Measurements from ENCODE around the gene GAS2L3. TPM values are rescaled to one million over a fixed set of nuclear protein-coding genes. Genes with fewer than 3 reads are reported as not detected.

GAS2L3 gene
- total RNA-seq, 1 donor from 2014 or later = 2.5 TPM

DNA sequence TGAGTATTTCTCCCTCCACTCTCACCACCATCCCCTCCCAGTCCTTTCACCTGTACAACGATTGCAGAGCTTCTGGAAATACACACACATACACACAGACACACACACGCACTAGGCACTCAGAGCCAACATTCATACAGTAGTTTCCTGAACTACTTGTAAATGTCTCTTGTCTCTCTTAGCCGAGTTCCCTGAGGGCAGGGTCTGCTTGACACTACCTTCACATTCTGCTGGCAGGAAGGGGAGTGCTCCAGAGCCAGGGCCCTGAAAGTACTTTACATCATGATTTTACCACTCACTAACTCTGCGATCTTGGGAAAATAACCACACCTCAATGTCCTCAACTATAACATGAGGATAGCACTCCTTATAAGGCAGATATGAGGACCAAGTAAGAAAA is 82.7 kb downstream of the GAS2L3 start:
- TF ChIP-seq POLR2AphosphoS5 (IDR thresholded peaks at IDR 0.05; ENCODE audit: insufficient read depth in 1 of 2, low read depth in 1 of 2) (no peak), POLR2A (IDR thresholded peaks at IDR 0.05) (no peak)
- TF ChIP-seq, protein P1, sequence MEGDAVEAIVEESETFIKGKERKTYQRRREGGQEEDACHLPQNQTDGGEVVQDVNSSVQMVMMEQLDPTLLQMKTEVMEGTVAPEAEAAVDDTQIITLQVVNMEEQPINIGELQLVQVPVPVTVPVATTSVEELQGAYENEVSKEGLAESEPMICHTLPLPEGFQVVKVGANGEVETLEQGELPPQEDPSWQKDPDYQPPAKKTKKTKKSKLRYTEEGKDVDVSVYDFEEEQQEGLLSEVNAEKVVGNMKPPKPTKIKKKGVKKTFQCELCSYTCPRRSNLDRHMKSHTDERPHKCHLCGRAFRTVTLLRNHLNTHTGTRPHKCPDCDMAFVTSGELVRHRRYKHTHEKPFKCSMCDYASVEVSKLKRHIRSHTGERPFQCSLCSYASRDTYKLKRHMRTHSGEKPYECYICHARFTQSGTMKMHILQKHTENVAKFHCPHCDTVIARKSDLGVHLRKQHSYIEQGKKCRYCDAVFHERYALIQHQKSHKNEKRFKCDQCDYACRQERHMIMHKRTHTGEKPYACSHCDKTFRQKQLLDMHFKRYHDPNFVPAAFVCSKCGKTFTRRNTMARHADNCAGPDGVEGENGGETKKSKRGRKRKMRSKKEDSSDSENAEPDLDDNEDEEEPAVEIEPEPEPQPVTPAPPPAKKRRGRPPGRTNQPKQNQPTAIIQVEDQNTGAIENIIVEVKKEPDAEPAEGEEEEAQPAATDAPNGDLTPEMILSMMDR (IDR thresholded peaks at IDR 0.05) = no peak
- no peak for DNase-seq (ENCODE audit: extremely low spot score in 2 of 2)
- H3K27me3 ChIP-seq = no peaks in the 10 kb centered on the region
- no peaks in the 10 kb centered on the region for H3K36me3 ChIP-seq
- H3K9me3 ChIP-seq = no peaks in the 10 kb centered on the region
- intact Hi-C loops (cut with DNase I) = no loop called here
- no peaks in the 10 kb centered on the region for H3K4me1 ChIP-seq
- no peak overlapping the region for H3K4me3 ChIP-seq
- H3K27ac ChIP-seq = no peak overlapping the region

DNA sequence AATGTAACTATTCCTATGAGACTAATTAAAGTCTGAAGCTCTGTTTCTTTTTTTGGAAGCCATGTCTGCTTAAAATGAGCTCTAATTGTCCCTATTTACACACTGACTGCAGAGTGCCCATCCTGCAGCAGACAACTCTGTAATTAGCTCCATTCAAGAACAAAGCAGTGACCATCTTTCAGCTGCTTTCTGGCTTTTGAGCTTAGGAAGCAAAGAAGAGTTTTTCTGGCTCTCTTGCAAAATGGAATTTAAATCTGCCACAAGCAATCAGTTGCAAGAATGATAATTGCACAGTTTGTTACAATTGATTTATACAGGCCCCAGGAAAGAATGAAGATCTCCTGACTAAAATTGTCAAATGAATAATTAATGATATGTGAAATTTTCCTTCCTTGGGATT is 83.4 kb downstream of the GAS2L3 start:
- Histone ChIP-seq H3K36me3 (no peaks in the 10 kb centered on the region), H3K4me1 (no peaks in the 10 kb centered on the region), H3K4me3 (no peak overlapping the region), H3K27ac (no peak overlapping the region), H3K9me3 (no peaks in the 10 kb centered on the region), H3K27me3 (no peaks in the 10 kb centered on the region)
- TF ChIP-seq POLR2A (IDR thresholded peaks at IDR 0.05) = no peak
- TF ChIP-seq, protein P1 (IDR thresholded peaks at IDR 0.05) = no peak
- TF ChIP-seq POLR2AphosphoS5 (IDR thresholded peaks at IDR 0.05; ENCODE audit: insufficient read depth in 1 of 2, low read depth in 1 of 2) = no peak
- intact Hi-C loops (cut with DNase I) = no loop called here
- DNase-seq (ENCODE audit: extremely low spot score in 2 of 2) = no peak

DNA sequence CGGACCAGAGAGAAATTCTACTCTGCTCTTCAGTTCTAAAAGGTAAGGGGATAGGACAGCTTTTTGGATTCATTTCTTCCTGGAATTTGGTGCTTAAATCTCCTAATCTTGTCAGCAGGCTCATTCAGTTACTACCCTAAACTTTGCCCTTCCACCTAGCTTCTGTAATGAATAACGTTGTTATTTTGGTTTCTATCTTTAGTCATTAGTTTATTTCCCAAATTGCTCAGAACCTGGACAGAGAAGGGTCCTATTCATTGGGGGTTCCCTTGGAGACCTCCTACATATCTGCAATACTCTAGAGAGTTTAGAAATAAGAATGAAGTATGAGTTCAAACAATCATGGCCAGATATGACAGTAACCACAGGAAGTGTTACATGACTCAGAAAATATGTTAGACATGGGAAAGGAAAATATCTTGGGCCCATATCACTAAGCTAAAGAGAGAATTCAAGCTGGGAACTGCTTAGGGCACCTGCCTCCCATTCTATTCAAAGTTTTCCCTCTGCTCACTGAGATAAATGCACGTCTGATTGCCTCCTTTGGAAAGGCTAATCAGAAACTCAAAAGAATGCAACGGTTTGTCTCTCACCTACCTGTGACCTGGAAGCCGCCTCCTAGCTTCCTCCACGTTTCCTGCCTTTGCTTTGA is 87.9 kb downstream of the GAS2L3 start:
- DNase-seq (ENCODE audit: extremely low spot score in 2 of 2) = no peak
- no peaks in the 10 kb centered on the region for H3K36me3 ChIP-seq
- no peak overlapping the region for H3K4me3 ChIP-seq
- no peaks in the 10 kb centered on the region for H3K9me3 ChIP-seq
- H3K4me1 ChIP-seq = no peaks in the 10 kb centered on the region
- intact Hi-C loops (cut with DNase I) = no loop called here
- no peaks in the 10 kb centered on the region for H3K27me3 ChIP-seq
- no peak for TF ChIP-seq POLR2AphosphoS5 (IDR thresholded peaks at IDR 0.05; ENCODE audit: insufficient read depth in 1 of 2, low read depth in 1 of 2)
- no peak for TF ChIP-seq POLR2A (IDR thresholded peaks at IDR 0.05)
- TF ChIP-seq, protein P1 (IDR thresholded peaks at IDR 0.05) = no peak
- H3K27ac ChIP-seq = no peak overlapping the region

DNA sequence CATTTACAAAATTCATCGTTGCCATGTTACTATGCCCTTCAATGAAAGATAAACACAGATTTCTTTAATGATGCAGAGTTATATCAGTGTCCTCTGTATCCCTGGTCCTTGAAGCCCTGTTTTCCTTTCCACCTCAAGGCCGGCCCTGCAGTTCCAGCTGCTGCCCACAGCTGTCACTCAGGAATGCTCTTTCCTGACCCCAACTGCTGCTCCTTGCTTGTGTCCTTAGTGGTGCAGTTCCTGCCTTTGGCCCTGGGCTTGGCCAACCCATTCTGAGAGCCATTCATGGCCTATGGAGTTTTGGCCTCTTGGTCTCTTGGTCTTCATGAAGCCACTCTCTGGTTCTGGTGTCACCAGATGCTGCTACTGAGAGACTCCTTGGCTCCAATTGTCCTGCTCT is 93.1 kb downstream of the GAS2L3 start:
- intact Hi-C loops (cut with DNase I) = no loop called here
- no peaks in the 10 kb centered on the region for H3K36me3 ChIP-seq
- no peak overlapping the region for H3K4me3 ChIP-seq
- no peak for TF ChIP-seq POLR2A (IDR thresholded peaks at IDR 0.05)
- TF ChIP-seq POLR2AphosphoS5 (IDR thresholded peaks at IDR 0.05; ENCODE audit: insufficient read depth in 1 of 2, low read depth in 1 of 2) = no peak
- TF ChIP-seq, protein P1 (IDR thresholded peaks at IDR 0.05) = no peak
- no peaks in the 10 kb centered on the region for H3K9me3 ChIP-seq
- H3K27me3 ChIP-seq = no peaks in the 10 kb centered on the region
- H3K4me1 ChIP-seq = no peaks in the 10 kb centered on the region
- DNase-seq (ENCODE audit: extremely low spot score in 2 of 2) = no peak
- H3K27ac ChIP-seq = no peak overlapping the region

DNA sequence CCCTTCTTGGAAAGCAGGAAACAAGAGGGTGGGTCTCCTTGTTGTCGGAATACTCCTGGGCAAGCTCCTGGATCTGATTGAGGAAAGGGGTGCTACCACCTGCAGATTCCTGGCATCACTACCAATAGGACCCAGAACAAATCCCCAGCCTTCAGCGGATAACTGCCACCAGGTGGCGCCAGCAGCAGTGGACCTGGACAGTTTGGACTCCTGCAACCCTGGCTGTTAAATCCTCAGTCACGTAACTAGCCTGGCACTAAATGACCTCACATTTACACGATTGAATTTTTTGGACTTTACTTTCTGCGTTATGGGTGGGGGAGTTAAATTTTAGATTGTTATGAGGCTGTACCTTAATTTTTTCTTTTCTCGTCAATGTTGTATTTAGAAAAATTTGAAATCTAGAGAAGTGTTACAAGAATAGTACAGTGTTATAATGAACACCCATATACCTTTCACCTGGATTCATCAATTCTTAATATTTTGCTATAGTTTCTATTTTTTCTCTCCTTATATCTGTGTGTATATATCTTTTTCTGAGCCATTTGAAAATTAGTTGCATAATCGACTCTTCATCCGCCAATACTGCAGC is 95.6 kb downstream of the GAS2L3 start:
- DNase-seq (ENCODE audit: extremely low spot score in 2 of 2) = no peak
- intact Hi-C loops (cut with DNase I) = no loop called here

More for the DNA sequence above, 95.6 kb downstream of the GAS2L3 start:
- H3K36me3 ChIP-seq = no peaks in the 10 kb centered on the region
- no peak overlapping the region for H3K27ac ChIP-seq
- H3K9me3 ChIP-seq = no peaks in the 10 kb centered on the region
- H3K27me3 ChIP-seq = no peaks in the 10 kb centered on the region
- no peaks in the 10 kb centered on the region for H3K4me1 ChIP-seq
- no peak for TF ChIP-seq POLR2AphosphoS5 (IDR thresholded peaks at IDR 0.05; ENCODE audit: insufficient read depth in 1 of 2, low read depth in 1 of 2)
- TF ChIP-seq, protein P1 (IDR thresholded peaks at IDR 0.05) = peak in 2 of 3 experiments; percentile 3 to 52
- no peak overlapping the region for H3K4me3 ChIP-seq
